Nephron progenitor cell (in vitro differentiated cells): ENCODE results near the gene CDC42BPB.

Experiments
- DNase-seq: peaks from one replicate; pipeline ENCODE4 v3.0.0; 2021
- H3K27ac Mint-ChIP-seq: 2 replicates; pipeline ENCODE4 v1.8.0; 2021; ENCODE audit warnings: mild to moderate bottlenecking, moderate library complexity, mixed read lengths
- H3K27me3 Mint-ChIP-seq: 2 replicates; pipeline ENCODE4 v1.8.0; 2021; ENCODE audit warnings: mild to moderate bottlenecking, low read depth, mixed read lengths; ENCODE audit not compliant: poor library complexity
- H3K36me3 Mint-ChIP-seq: 2 replicates; pipeline ENCODE4 v1.8.0; 2021; ENCODE audit warnings: low read depth, mixed read lengths
- H3K4me1 Mint-ChIP-seq: 2 replicates; pipeline ENCODE4 v1.8.0; 2021; ENCODE audit warnings: mixed read lengths
- H3K4me3 Mint-ChIP-seq: 2 replicates; pipeline ENCODE4 v1.8.0; 2021; ENCODE audit warnings: mild to moderate bottlenecking, moderate library complexity, mixed read lengths
- H3K9me3 Mint-ChIP-seq: 2 replicates; pipeline ENCODE4 v1.8.0; 2021; ENCODE audit warnings: mild to moderate bottlenecking, moderate library complexity, mixed read lengths
- TF ChIP-seq, protein P1 (sequence below): fragments of 200-600 bp; sonication (generic); IDR thresholded peaks from 2 replicates; pipeline ENCODE4 v1.5.0; 2021; ENCODE audit warnings: antibody characterized with exemption

The CDC42BPB gene

DNA sequence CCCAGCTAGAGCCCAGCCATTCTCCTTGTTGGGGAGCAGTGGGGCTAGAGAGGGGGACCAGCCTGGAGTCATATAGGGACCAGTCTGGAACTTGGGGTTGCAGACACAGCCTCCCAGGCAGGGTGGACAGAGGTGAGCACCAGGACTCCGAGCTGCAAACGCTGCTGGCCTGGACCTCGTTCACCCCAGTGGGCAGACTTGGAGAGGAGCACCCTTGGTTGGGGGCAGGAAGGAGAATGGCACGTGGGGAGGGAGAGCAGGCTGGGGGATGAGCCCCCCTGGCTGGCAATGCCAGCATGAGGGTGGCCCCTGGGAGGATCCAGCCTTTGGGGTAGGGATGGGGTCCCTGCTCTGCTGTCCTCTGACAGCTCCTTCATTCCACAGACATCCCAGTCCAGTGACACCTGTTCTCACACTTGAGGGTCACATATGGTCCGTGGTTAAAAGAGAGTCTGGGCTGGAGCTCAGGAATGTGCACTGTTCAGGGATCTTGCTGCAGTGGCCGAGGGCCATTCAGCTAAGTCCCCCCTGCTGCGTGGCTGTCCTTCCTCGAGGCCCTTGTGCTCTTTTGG, 29.5 kb upstream of the CDC42BPB start:
- no peak overlapping the region for H3K27ac Mint-ChIP-seq
- H3K27me3 Mint-ChIP-seq: peaks cover 41% of the 10 kb centered on the region

DNA sequence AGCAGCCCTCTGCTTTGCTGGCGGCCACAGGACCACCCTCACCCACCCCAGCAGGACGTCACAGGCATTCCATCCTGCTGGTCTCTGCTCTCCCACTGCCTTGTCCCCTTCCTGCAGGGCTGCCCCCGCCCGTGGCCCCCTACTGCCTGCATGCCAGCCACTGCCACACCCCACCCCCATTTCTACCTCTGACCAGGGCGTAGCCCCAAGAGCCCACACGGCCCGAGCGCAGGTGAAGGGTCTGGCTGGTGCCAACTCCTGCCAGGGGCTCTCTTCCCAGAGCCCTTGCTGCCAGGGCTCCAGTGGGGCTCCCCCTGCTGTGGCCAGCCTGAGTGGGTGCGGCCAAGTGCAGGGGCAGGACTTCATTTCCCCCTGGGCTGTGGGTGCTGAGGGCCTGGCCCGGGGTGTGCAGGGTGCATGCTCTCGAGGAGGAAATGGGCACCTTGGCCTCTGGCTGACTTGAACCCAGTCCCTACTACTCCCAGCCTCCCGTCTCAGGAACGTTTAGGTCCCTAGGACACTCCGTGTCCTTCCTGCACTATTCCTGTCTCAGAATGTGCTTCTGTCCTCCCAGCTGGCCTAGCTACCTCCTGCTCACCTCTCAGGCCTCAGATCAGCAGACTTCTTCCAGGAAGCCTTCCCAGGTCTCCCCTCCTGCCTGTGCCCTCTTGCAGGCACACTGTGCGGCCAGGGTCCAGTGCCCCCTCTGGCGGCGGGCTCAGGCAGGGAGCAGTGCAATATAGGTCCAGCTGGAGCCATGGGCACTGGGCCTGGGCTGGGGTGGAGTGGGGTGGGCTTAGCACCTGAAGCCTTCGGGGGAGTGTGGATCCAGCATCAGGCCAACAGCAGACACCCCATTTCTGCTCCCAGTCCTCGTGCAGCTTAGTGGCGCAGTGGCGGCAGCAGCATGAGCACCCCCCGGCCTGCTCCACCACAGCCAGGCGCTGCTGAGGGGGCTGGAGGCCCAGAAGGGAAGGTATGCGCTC, 28.1 kb upstream of the CDC42BPB start:
- H3K9me3 Mint-ChIP-seq: no peaks in the 10 kb centered on the region
- H3K27ac Mint-ChIP-seq: no peak overlapping the region
- H3K36me3 Mint-ChIP-seq: no peaks in the 10 kb centered on the region
- H3K4me3 Mint-ChIP-seq: no peak overlapping the region
- no peak for DNase-seq
- peaks cover 34% of the 10 kb centered on the region for H3K27me3 Mint-ChIP-seq
- TF ChIP-seq, protein P1, sequence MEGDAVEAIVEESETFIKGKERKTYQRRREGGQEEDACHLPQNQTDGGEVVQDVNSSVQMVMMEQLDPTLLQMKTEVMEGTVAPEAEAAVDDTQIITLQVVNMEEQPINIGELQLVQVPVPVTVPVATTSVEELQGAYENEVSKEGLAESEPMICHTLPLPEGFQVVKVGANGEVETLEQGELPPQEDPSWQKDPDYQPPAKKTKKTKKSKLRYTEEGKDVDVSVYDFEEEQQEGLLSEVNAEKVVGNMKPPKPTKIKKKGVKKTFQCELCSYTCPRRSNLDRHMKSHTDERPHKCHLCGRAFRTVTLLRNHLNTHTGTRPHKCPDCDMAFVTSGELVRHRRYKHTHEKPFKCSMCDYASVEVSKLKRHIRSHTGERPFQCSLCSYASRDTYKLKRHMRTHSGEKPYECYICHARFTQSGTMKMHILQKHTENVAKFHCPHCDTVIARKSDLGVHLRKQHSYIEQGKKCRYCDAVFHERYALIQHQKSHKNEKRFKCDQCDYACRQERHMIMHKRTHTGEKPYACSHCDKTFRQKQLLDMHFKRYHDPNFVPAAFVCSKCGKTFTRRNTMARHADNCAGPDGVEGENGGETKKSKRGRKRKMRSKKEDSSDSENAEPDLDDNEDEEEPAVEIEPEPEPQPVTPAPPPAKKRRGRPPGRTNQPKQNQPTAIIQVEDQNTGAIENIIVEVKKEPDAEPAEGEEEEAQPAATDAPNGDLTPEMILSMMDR: peak; percentile 16
- H3K4me1 Mint-ChIP-seq: no peaks in the 10 kb centered on the region

More for the DNA sequence above, 29.5 kb upstream of the CDC42BPB start:
- TF ChIP-seq, protein P1: no peak
- no peaks in the 10 kb centered on the region for H3K36me3 Mint-ChIP-seq
- no peak for DNase-seq
- no peak overlapping the region for H3K4me3 Mint-ChIP-seq
- no peaks in the 10 kb centered on the region for H3K9me3 Mint-ChIP-seq
- H3K4me1 Mint-ChIP-seq: peaks cover 4% of the 10 kb centered on the region

DNA sequence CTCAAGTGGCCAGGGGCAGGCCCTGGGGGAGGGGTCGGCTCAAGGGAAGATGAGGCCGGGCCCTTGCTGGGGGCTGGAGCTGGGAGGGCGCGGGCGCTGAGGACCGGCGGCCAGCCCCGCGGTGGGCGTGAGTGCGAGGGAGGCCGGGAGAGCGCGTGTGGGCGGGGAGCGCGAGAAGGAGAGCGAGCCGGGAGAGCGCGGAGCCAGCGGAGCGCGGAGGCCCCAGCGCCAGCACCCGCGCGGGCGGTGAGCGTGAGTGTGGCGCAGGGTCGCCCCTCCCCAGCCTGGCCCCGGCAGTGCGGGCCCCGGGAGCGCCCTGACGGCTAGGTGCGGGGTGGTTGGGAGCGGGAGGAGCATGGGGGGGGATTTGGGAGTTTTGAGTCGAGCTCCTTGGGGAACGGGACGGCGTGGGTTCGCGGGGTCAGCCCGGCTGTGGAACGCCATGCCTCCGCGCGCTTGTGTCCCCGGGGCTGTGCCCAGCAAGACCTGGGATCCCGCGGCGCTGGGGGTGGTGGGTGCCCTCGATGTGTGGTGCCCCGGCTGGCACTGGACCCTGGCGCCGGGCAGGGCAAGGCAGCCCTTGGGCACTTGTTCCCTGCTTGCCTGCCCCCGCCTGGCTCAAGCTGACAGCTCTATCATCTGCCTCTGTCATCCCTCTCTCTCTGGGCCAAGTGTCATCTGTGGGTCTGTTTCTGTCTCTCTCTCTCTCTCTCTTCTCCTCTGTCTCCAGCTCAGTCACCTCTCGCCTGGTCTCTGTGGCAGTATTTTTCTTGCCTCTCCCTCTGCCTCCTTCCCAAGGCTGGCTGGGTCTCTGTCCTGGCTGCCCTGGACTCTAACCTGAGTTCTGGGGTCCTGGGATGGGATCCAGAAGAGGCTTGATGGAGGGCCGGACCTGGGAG, 26.9 kb upstream of the CDC42BPB start, which contains the start of gene LBHD2:
Gene LBHD2, plus strand, starts transcription at position 190 of the 899 bp plus-strand sequence. CDS start 1,803 bp downstream, outside the sequence.
- Mint-ChIP-seq H3K27me3 (peaks cover 27% of the 10 kb centered on the region), H3K36me3 (no peaks in the 10 kb centered on the region), H3K9me3 (no peaks in the 10 kb centered on the region), H3K4me1 (no peaks in the 10 kb centered on the region), H3K27ac (no peak within 1 kb of the TSS), H3K4me3 (peak within 1 kb of the TSS; percentile 14)
- TF ChIP-seq, protein P1: no peak
- peak; percentile 56 for DNase-seq

DNA sequence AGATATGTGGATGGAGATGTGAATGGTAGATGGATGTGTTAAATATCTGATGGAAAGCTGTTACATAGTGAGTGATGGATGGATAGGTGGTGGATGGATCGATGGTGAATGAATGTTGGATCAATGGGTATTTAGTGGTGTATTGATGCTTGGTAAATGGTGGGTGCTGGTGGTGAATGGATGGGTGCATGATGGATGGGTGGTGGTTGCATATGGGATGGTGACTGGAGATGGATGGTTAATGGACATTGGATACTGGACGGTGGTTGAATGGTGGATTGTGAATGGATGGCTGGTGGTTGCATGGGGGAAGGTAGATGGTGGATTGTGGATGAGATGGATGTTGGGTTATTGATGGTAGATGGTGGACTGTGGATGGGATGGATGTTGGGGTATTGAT, 24.6 kb upstream of the CDC42BPB start:
- no peak for DNase-seq
- Mint-ChIP-seq H3K4me1 (no peaks in the 10 kb centered on the region), H3K27ac (no peak overlapping the region), H3K4me3 (no peak overlapping the region), H3K9me3 (no peaks in the 10 kb centered on the region), H3K27me3 (peaks cover 30% of the 10 kb centered on the region), H3K36me3 (no peaks in the 10 kb centered on the region)
- TF ChIP-seq, protein P1: no peak

DNA sequence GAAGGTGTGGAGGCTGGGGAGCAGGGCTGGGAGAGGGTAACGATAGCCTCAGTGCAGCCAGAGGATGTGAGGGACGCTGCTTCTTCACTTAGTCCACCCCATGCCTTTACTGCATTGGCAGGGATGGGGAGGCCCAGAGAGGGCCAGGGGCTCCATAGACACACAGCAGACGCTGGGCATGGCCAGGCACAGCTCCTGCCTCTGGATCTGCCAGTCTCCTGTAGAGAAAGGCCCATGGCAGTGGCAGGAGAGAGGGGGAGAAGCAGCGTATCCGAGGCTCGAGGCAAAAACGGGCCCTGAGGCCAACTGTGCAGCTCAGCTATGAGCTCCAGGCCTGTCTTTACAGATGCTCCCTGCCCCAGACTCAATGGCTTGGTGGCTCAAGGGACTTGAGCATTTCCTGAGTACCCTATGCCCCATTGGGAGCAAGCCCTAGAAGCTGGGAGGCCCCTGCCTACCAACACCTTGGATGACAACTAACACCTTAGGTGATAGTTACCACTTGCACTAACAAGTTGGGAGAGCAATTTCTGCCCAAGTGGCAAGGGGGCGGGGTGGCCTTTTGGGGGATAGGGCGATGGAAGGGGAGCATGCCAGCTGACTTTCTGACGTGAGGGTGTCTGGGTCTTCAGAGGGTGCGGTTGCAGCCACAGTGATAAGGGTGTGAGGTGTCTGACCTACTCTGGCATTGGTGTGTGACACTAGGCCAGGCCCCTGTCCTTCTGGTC, 21.7 kb upstream of the CDC42BPB start:
- no peaks in the 10 kb centered on the region for H3K36me3 Mint-ChIP-seq
- TF ChIP-seq, protein P1: no peak
- DNase-seq: no peak
- H3K4me1 Mint-ChIP-seq: peaks cover 6% of the 10 kb centered on the region
- H3K9me3 Mint-ChIP-seq: no peaks in the 10 kb centered on the region
- peaks cover 8% of the 10 kb centered on the region for H3K27me3 Mint-ChIP-seq
- no peak overlapping the region for H3K4me3 Mint-ChIP-seq
- no peak overlapping the region for H3K27ac Mint-ChIP-seq
